ENCODE measurements around the gene GALNT11. TPM values are rescaled to one million over a fixed set of nuclear protein-coding genes. Genes with fewer than 3 reads are reported as not detected.

GALNT11 gene

DNA sequence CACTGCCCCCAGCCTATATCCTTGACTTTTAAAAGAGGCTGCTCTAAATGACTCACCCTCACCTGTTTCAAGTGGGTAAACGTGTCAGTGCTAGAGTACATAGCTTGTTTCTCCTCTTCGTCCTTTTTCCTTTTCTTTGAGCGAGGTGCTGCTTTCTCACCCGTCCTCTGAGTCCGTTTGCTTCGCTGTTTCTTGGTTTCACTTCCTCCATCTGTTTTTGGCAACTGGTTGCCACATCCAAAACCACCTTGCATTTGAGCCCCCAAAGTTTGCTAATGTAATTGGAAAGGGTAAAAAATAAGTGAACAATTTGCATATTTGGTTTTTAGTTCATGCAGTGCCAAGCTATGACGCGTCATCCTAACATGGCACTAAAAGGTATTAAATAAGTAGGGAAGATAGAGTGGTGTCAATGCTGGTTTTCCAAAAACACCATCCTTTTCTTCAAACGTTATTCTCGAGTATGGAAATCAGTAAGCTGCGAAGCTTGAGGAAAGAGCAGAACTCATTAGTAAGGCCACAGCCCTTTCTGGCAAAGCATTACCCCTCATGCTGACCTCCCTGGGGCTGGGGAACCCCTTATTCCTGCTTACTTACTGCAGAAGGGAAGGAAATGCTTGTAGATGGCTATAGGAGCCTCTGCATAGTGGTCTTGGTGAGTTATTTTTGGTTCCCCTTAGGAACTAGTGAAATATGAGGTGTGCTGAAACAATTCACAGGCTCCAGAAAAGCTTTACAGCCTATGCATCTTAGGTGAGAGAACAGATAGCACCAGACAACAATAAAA is 133.5 kb downstream of the GALNT11 start:
- no peak overlapping the region for H2BK12ac ChIP-seq (ENCODE audit: low read length in 2 of 2)
- no peak overlapping the region for H3K27ac ChIP-seq (ENCODE audit: low read length, poor library complexity, severe bottlenecking)
- no peak overlapping the region for H3K4ac ChIP-seq (ENCODE audit: low read depth in 1 of 2, low read length in 2 of 2)
- H3K23ac ChIP-seq (ENCODE audit: low read length in 2 of 2), result no peak overlapping the region
- H3K9me3 ChIP-seq (ENCODE audit: control insufficient read depth, low read length), result no peaks in the 10 kb centered on the region
- no peak overlapping the region for H3K9ac ChIP-seq (ENCODE audit: low read length)
- no peak overlapping the region for H2BK5ac ChIP-seq (ENCODE audit: low read depth, low read length, poor library complexity, severe bottlenecking)
- no peak overlapping the region for H3K18ac ChIP-seq (ENCODE audit: low read depth in 1 of 2, low read length in 2 of 2)
- no peak overlapping the region for H3K14ac ChIP-seq (ENCODE audit: low read length in 2 of 2)
- WGBS, result 95% methylated on average over 11 of the region's 11 CpGs
- no peak overlapping the region for H2AFZ ChIP-seq (ENCODE audit: low read depth, low read length)
- peaks cover 13% of the 10 kb centered on the region for H3K79me1 ChIP-seq (replicated peaks; ENCODE audit: low read length, poor library complexity, severe bottlenecking)
- H4K91ac ChIP-seq (ENCODE audit: low read length), result no peak overlapping the region
- H3K4me3 ChIP-seq (ENCODE audit: insufficient read depth in 1 of 2, low read depth in 1 of 2, low read length in 2 of 2), result no peak overlapping the region
- peaks cover 38 to 96% of the 10 kb centered on the region in 2 experiments for H3K36me3 ChIP-seq (ENCODE audit: control insufficient read depth in 1 of 2, insufficient read depth in 2 of 2, low read depth in 1 of 2, low read length in 2 of 2)
- no peak overlapping the region for H2AK5ac ChIP-seq (ENCODE audit: low read length, severe bottlenecking)
- no peak overlapping the region for H2BK15ac ChIP-seq (ENCODE audit: low read depth, poor library complexity, severe bottlenecking)
- H3K4me2 ChIP-seq (ENCODE audit: low read length, poor library complexity, severe bottlenecking), result no peak overlapping the region
- H4K8ac ChIP-seq (ENCODE audit: low read length), result no peak overlapping the region
- H2BK120ac ChIP-seq (ENCODE audit: low read depth, low read length), result no peak overlapping the region
- DNase-seq, result no peak
- H3K27me3 ChIP-seq (ENCODE audit: control insufficient read depth in 1 of 2, insufficient read depth in 1 of 2, low read length in 2 of 2), result no peaks in the 10 kb centered on the region
- H3K4me1 ChIP-seq (ENCODE audit: control insufficient read depth, insufficient read depth, low read depth, low read length), result no peaks in the 10 kb centered on the region

DNA sequence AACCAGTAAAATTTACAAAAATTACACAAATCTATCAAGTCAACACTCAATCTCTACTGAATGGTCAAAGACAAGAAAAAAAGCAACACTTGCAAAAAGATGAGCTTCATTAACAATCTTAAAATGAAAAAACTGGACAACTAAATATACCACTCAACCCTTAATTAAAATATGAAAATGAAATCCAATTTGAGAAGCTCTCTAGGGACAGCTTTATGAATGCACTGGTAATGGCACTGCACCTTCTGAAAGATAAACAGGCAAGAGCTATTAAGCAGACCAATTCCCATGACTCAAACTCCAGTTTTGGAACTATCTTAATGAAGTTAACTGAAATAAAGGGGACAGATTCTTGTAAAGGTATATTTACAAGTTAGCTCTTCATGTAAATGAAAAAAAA is 135.7 kb downstream of the GALNT11 start:
- no peak overlapping the region for H2BK120ac ChIP-seq (ENCODE audit: low read depth, low read length)
- peaks cover 35 to 92% of the 10 kb centered on the region in 2 experiments for H3K36me3 ChIP-seq (ENCODE audit: control insufficient read depth in 1 of 2, insufficient read depth in 2 of 2, low read depth in 1 of 2, low read length in 2 of 2)
- H3K4me1 ChIP-seq (ENCODE audit: control insufficient read depth, insufficient read depth, low read depth, low read length), result no peaks in the 10 kb centered on the region
- H4K91ac ChIP-seq (ENCODE audit: low read length), result no peak overlapping the region
- no peak overlapping the region for H3K23ac ChIP-seq (ENCODE audit: low read length in 2 of 2)
- H3K14ac ChIP-seq (ENCODE audit: low read length in 2 of 2), result no peak overlapping the region
- no peaks in the 10 kb centered on the region for H3K9me3 ChIP-seq (ENCODE audit: control insufficient read depth, low read length)
- H2AK5ac ChIP-seq (ENCODE audit: low read length, severe bottlenecking), result no peak overlapping the region
- H2BK5ac ChIP-seq (ENCODE audit: low read depth, low read length, poor library complexity, severe bottlenecking), result no peak overlapping the region
- no peak overlapping the region for H3K4me3 ChIP-seq (ENCODE audit: insufficient read depth in 1 of 2, low read depth in 1 of 2, low read length in 2 of 2)
- no peak overlapping the region for H2BK15ac ChIP-seq (ENCODE audit: low read depth, poor library complexity, severe bottlenecking)
- no peak for DNase-seq
- no peak overlapping the region for H3K4me2 ChIP-seq (ENCODE audit: low read length, poor library complexity, severe bottlenecking)
- H2AFZ ChIP-seq (ENCODE audit: low read depth, low read length), result no peak overlapping the region
- H3K79me1 ChIP-seq (replicated peaks; ENCODE audit: low read length, poor library complexity, severe bottlenecking), result peaks cover 12% of the 10 kb centered on the region
- no peak overlapping the region for H3K4ac ChIP-seq (ENCODE audit: low read depth in 1 of 2, low read length in 2 of 2)
- no peak overlapping the region for H4K8ac ChIP-seq (ENCODE audit: low read length)
- H2BK12ac ChIP-seq (ENCODE audit: low read length in 2 of 2), result no peak overlapping the region
- no peaks in the 10 kb centered on the region for H3K27me3 ChIP-seq (ENCODE audit: control insufficient read depth in 1 of 2, insufficient read depth in 1 of 2, low read length in 2 of 2)
- H3K18ac ChIP-seq (ENCODE audit: low read depth in 1 of 2, low read length in 2 of 2), result no peak overlapping the region
- H3K27ac ChIP-seq (ENCODE audit: low read length, poor library complexity, severe bottlenecking), result no peak overlapping the region
- H3K9ac ChIP-seq (ENCODE audit: low read length), result no peak overlapping the region

DNA sequence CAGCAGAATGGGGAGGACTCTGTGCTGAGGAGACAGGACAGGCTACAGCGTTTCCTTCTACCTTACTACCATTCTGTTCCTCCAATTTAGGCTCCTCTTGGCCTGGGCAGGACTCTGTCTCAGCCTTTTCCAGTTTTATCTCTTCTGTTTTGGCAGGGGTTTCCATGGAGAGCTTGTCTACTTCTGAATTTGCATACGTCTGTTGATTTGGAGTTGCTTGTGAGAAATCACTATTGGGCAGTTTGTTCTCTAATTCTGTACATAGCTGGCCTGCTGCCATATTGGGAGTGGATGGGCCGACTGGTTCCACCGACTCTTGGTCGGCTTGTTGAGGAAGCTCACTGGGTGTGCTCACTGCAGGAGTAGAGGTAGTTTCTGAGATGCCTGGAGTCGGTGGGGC is 136.8 kb downstream of the GALNT11 start:
- H3K9me3 ChIP-seq (ENCODE audit: control insufficient read depth, low read length), result no peaks in the 10 kb centered on the region
- no peaks in the 10 kb centered on the region for H3K27me3 ChIP-seq (ENCODE audit: control insufficient read depth in 1 of 2, insufficient read depth in 1 of 2, low read length in 2 of 2)
- no peak overlapping the region for H3K23ac ChIP-seq (ENCODE audit: low read length in 2 of 2)
- no peak overlapping the region for H4K91ac ChIP-seq (ENCODE audit: low read length)
- H2BK15ac ChIP-seq (ENCODE audit: low read depth, poor library complexity, severe bottlenecking), result no peak overlapping the region
- H2BK120ac ChIP-seq (ENCODE audit: low read depth, low read length), result no peak overlapping the region
- 95% methylated on average over 5 of the region's 6 CpGs for WGBS
- no peak overlapping the region for H4K8ac ChIP-seq (ENCODE audit: low read length)
- peaks cover 12% of the 10 kb centered on the region for H3K79me1 ChIP-seq (replicated peaks; ENCODE audit: low read length, poor library complexity, severe bottlenecking)
- no peak overlapping the region for H3K18ac ChIP-seq (ENCODE audit: low read depth in 1 of 2, low read length in 2 of 2)
- H3K14ac ChIP-seq (ENCODE audit: low read length in 2 of 2), result no peak overlapping the region
- H3K27ac ChIP-seq (ENCODE audit: low read length, poor library complexity, severe bottlenecking), result no peak overlapping the region
- H2BK12ac ChIP-seq (ENCODE audit: low read length in 2 of 2), result no peak overlapping the region
- no peak overlapping the region for H3K4me2 ChIP-seq (ENCODE audit: low read length, poor library complexity, severe bottlenecking)
- peaks cover 33 to 92% of the 10 kb centered on the region in 2 experiments for H3K36me3 ChIP-seq (ENCODE audit: control insufficient read depth in 1 of 2, insufficient read depth in 2 of 2, low read depth in 1 of 2, low read length in 2 of 2)
- H3K4ac ChIP-seq (ENCODE audit: low read depth in 1 of 2, low read length in 2 of 2), result no peak overlapping the region
- no peak overlapping the region for H3K4me3 ChIP-seq (ENCODE audit: insufficient read depth in 1 of 2, low read depth in 1 of 2, low read length in 2 of 2)
- no peak overlapping the region for H2AK5ac ChIP-seq (ENCODE audit: low read length, severe bottlenecking)
- H2BK5ac ChIP-seq (ENCODE audit: low read depth, low read length, poor library complexity, severe bottlenecking), result no peak overlapping the region
- H3K4me1 ChIP-seq (ENCODE audit: control insufficient read depth, insufficient read depth, low read depth, low read length), result no peaks in the 10 kb centered on the region
- no peak overlapping the region for H2AFZ ChIP-seq (ENCODE audit: low read depth, low read length)
- DNase-seq, result no peak
- H3K9ac ChIP-seq (ENCODE audit: low read length), result no peak overlapping the region

Small RNA genes within 50 kb of the gene (small RNA-seq; reads per million reads assigned to genes)
- gene RF00017 (ENCODE audit: low read depth), result not detected
